GM21360 (cell line): ENCODE data around the gene R3HDML.
"Not testable (repeated sequence)": the region's sequence is repeated elsewhere in the genome, so short reads cannot be mapped to it uniquely, and the experiment has no call there.

Experiments used
- ATAC-seq: cut with Tn5 transposase; IDR thresholded peaks from one replicate; pipeline ENCODE4 v1.9.1; 2021; ENCODE audit warnings: mild to moderate bottlenecking, moderate library complexity; ENCODE audit not compliant: unreplicated experiment

R3HDML gene

DNA sequence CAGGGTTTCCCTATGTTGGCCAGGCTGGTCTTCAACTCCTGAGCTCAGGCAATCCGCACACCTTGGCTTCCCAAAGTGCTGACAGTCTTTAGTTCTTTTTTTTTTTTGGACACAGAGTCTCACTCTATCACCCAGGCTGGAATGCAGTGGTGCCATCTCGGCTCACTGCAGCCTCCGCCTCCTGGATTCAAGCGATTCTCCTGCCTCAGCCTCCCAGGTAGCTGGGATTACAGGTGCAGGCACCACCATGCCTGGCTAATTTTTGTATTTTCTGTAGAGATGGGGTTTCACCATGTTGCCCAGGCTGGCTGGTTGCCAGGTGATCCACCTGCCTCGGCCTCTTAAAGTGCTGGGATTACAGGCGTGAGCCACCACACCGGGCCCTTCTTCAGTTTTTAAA is 9.1 kb upstream of the R3HDML start:
- not testable (repeated sequence) for ATAC-seq

- no peak for ATAC-seq
These were observed 8.4 kb upstream of the R3HDML start for GRCh38 chr20:44328428-44328827.

DNA sequence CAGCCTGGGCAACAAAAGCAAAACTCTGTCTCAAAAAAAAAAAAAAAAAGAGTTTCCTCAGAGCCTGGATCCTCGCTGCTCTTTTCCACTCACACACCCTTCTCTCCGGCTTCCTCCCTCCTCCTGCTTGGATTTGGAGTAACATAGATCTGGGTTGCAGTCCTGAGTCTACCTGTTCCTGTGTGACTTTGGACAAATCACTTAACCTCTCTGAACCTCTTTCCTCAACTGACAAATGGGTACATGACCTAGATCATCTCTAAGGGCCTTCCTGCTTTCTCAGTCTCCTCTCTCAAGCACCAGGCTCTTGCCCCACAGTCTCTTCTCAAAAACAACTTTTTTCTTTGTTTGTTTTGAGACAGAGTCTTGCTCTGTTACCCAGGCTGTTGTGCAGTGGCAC is 5.6 kb upstream of the R3HDML start:
- no peak for ATAC-seq

DNA sequence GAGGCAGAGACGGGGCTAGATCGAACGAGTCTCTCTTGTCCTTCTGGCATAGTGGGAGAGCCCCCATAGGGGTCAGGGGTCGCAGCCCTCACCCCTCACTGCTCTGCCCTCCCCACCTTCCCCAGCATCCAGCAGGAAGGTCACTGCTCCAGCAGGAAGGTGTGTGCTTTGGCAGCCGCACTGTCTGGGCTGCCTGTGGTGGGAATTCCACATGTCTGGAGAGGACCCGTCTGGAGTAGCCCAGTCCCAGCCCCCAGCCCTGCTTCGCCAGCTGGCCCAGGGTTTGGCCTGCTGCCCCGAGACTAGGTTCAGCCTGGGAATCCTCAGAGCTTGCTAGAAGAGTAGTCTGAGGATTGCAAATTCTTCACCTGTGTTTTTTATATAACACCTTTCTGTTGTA is 2.5 kb upstream of the R3HDML start:
- no peak for ATAC-seq

GRCh38 chr20:44334709-44335108 is 2.1 kb upstream of the R3HDML start:
- no peak for ATAC-seq

GRCh38 chr20:44335675-44336074 is 1.2 kb upstream of the R3HDML start:
- ATAC-seq = no peak

GRCh38 chr20:44336086-44336485 is 757 bp upstream of the R3HDML start:
- no peak for ATAC-seq

DNA sequence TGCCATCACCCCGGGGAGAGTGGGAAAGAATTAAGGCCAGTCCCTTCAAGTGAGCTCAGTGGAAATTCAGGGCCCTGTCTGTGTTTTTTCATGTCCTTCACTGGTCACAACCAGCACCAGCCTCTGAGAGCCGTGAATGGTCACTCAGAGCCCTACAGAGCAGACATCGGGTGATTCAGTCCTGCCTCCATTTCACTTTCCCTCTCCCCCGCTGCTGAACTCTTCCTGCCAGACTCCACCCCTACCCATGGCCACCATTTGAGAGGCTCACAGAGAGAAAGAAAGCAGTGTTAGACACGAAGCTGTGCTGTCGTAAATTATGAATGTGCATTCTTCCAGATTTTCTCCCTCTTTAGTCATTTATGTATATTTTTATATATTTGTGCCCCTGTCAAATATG is 5.4 kb downstream of the R3HDML start:
- ATAC-seq = no peak

GRCh38 chr20:44343162-44343675 is 6.4 kb downstream of the R3HDML start:
- ATAC-seq = no peak

DNA sequence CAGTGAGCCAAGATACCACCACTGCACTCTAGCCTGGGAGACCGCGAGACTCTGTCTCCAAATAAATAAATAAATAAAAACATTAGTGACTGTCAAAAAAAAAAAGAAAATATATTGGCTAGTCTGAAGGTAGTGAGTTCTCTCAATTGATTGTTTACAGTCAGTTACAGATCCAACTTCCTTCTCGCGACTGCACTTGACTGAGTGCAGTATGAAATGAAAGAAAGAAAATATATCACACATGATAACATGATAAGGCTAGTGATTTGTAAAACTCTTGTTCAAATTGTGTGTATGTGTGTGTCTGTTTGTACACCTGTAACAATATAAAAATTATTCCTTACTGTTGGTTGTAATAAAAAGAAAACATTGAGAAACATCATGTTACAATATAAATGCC is 7.9 kb downstream of the R3HDML start:
- ATAC-seq = no peak

GRCh38 chr20:44345147-44345546 is 8.3 kb downstream of the R3HDML start:
- ATAC-seq = no peak

GRCh38 chr20:44345941-44346340 is 9.1 kb downstream of the R3HDML start:
- ATAC-seq = not testable (repeated sequence)

GRCh38 chr20:44348168-44348659 is 11.4 kb downstream of the R3HDML start:
- ATAC-seq = no peak

- no peak for ATAC-seq
These were observed 12.5 kb downstream of the R3HDML start for GRCh38 chr20:44349349-44349748.

DNA sequence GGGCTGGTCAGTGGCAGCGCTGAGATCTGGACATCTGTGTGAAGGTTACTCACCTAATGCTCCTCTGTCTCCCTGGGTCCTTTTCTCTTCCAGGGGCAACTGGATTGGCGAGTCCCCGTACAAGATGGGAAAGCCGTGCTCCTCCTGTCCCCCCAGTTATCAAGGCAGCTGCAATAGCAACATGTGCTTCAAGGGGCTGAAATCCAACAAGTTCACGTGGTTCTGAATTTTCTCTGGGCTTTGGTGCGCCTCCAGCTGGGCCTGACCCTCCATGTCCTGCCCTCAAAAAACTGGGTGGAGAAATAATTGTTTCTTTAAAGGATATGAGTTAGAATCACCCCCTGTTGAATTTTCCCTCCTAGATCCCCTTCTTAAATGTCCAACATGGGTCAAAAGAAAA is 13.7 kb downstream of the R3HDML start:
- ATAC-seq = no peak

DNA sequence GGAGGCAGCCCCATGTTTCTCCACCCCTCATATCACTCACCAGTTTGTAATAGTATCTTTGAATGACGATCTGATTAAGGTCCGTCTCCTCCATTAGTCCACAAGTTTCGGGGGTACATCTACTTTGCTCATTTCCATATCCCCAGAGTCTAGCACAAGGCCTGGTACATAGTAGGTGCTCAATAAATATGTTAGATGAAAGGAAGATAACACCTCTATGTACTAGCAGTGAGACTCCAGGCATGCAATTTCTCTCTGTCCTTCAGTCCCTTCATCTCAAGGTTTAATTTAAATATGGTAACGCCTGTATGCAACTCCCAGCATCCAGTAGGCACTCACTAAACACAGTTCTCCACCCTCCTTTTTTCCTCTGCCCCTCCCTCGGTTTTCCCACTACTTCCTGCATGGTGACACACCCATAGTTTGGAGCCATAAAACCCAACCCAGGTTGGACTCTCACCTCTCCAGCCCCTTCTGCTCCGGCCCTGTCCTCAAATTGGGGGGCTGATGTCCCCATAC is 18.2 kb downstream of the R3HDML start:
- ATAC-seq = no peak

- no peak for ATAC-seq
These were observed 18.9 kb downstream of the R3HDML start, which contains the start of gene HNF4A for GRCh38 chr20:44355498-44356352. TSS of gene HNF4A (plus strand) at chr20:44355699. CDS start at chr20:44355805, 106 bp downstream.

DNA sequence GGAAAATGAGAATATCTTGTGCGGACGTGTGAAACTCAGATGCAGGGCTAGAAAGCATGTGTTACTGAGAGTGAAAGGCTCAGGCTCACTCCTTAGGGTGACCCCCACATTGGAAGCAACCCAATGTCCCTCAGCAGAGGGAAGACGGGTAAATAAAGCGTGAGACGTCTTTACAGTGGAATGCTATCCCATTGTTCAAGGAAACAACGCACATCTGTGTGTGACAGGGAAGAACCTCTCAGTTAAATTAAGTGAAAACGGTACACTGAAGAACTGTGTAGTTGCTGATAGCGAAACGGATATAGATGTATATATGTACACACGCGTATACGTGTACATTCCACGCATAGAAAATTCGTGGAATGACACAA is 19.5 kb downstream of the R3HDML start:
- ATAC-seq = no peak

GRCh38 chr20:44357020-44357419 is 20.2 kb downstream of the R3HDML start:
- no peak for ATAC-seq

DNA sequence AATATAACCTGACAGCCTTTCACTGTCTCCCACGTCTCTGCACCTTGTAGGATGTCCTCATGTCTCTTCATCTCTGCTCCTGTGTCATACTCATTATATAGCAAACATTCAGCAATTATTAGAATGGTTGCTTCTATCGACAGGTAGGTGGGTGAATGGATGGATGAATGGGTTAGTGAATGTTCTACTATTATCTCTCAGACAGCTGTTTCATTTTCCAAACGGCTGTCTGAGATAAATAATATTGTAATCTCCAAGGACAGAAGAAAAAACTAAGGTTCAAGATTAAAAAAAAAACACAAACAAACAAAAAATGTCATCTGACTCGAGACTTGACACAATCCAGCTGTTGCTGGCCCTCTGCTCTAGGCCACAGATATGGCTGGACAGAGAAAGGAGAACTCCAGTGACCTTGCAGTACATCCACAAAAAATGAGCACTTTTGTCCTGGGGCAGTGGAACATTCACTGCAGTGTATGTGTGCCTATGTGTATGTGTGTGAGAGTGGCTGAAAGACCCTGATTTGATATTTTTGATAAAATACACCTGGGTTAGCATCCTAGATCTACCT is 20.8 kb downstream of the R3HDML start:
- no peak for ATAC-seq

GRCh38 chr20:44358776-44359175 is 21.9 kb downstream of the R3HDML start:
- ATAC-seq = no peak

GRCh38 chr20:44360221-44360620 is 23.4 kb downstream of the R3HDML start:
- no peak for ATAC-seq
